Measurements from ENCODE around the gene FXYD1. TPM values are rescaled to one million over a fixed set of nuclear protein-coding genes. Genes with fewer than 3 reads are reported as not detected.

The FXYD1 gene
- total and polyA plus RNA-seq, 2 experiments from 2014 or later, result 1.5 to 26.8 TPM

GRCh38 chr19:35170359-35171061, 31.9 kb downstream of the FXYD1 start (continued):
- no peak for TF ChIP-seq REST (IDR thresholded peaks at IDR 0.05; ENCODE audit: unreplicated experiment)

- ATAC-seq, result no peak
- DNase-seq (ENCODE audit: low spot score), result no peak
- no peak overlapping the region for H3K4me3 Mint-ChIP-seq
- H3K27ac Mint-ChIP-seq, result no peak overlapping the region
- H3K36me3 ChIP-seq (ENCODE audit: insufficient read depth), result 0 out of 2 replicates have a peak, but pooled peaks cover 15% of the 10 kb centered on the region
- no peak overlapping the region for H3K4me3 ChIP-seq
- peaks cover 45% of the 10 kb centered on the region for H3K36me3 Mint-ChIP-seq (ENCODE audit: low read depth)
- no peaks in the 10 kb centered on the region; the same call in 1 of the 2 replicates for H4K20me1 ChIP-seq (replicated peaks; ENCODE audit: insufficient read depth)
- peaks cover 5% of the 10 kb centered on the region for H3K27me3 Mint-ChIP-seq (ENCODE audit: insufficient read depth, low read depth, poor library complexity)
- H3K4me1 Mint-ChIP-seq, result peaks cover 5% of the 10 kb centered on the region; the same call in 1 of the 3 replicates
- H3K4me1 ChIP-seq (ENCODE audit: insufficient read depth), result 0 out of 2 replicates have a peak, but pooled peaks cover 5% of the 10 kb centered on the region
- H3K79me2 ChIP-seq (replicated peaks; ENCODE audit: insufficient read depth), result no peaks in the 10 kb centered on the region
- H3K27ac ChIP-seq (ENCODE audit: low read depth), result 0 out of 2 replicates have a peak overlapping the region, but pooled peaks have one; percentile 50
- no peak overlapping the region for H3K4me2 ChIP-seq
- H3K9me2 ChIP-seq (ENCODE audit: insufficient read depth), result no peaks in the 10 kb centered on the region; the same call in 1 of the 2 replicates
- H2AFZ ChIP-seq, result no peak overlapping the region
- TF ChIP-seq CTCF (conservative IDR thresholded peaks at IDR 0.05; ENCODE audit: low read depth in 2 of 2), result no peak
- no peak for TF ChIP-seq EZH2phosphoT487 (IDR thresholded peaks at IDR 0.05; ENCODE audit: unreplicated experiment)
- no peak for TF ChIP-seq CREB1 (CRISPR knock-in tag; IDR thresholded peaks at IDR 0.05; ENCODE audit: low read depth)
- H3F3A ChIP-seq (replicated peaks; ENCODE audit: low read depth), result no peaks in the 10 kb centered on the region
- no peaks in the 10 kb centered on the region; the same call in 2 of the 3 replicates for H3K9me3 Mint-ChIP-seq
- no peaks in the 10 kb centered on the region for H3K27me3 ChIP-seq (ENCODE audit: insufficient read depth)
Measured at GRCh38 chr19:35171730-35172129, 33.1 kb downstream of the FXYD1 start.

GRCh38 chr19:35174226-35174625, 35.6 kb downstream of the FXYD1 start:
- Mint-ChIP-seq H3K9me3 (peaks cover 8% of the 10 kb centered on the region), H3K4me1 (peaks cover 5% of the 10 kb centered on the region; the same call in 1 of the 3 replicates), H3K4me3 (no peak overlapping the region), H3K27ac (no peak overlapping the region), H3K27me3 (ENCODE audit: insufficient read depth, low read depth, poor library complexity) (peaks cover 5% of the 10 kb centered on the region), H3K36me3 (ENCODE audit: low read depth) (peaks cover 28% of the 10 kb centered on the region)
- H3K27ac ChIP-seq (ENCODE audit: low read depth), result no peak overlapping the region
- ATAC-seq (no peak), DNase-seq (ENCODE audit: low spot score) (no peak)
- H2AFZ ChIP-seq, result no peak overlapping the region
- no peak overlapping the region for H3K4me2 ChIP-seq
- H3F3A ChIP-seq (replicated peaks; ENCODE audit: low read depth), result no peaks in the 10 kb centered on the region
- no peaks in the 10 kb centered on the region for H3K27me3 ChIP-seq (ENCODE audit: insufficient read depth)
- H3K4me3 ChIP-seq, result no peak overlapping the region
- 0 out of 2 replicates have a peak, but pooled peaks cover 5% of the 10 kb centered on the region for H3K4me1 ChIP-seq (ENCODE audit: insufficient read depth)
- H3K79me2 ChIP-seq (replicated peaks; ENCODE audit: insufficient read depth), result no peaks in the 10 kb centered on the region
- no peaks in the 10 kb centered on the region; the same call in 1 of the 2 replicates for H3K9me2 ChIP-seq (ENCODE audit: insufficient read depth)
- H4K20me1 ChIP-seq (replicated peaks; ENCODE audit: insufficient read depth), result no peaks in the 10 kb centered on the region; the same call in 1 of the 2 replicates
- H3K36me3 ChIP-seq (ENCODE audit: insufficient read depth), result 0 out of 2 replicates have a peak, but pooled peaks cover 11% of the 10 kb centered on the region
- TF ChIP-seq JUNB (IDR thresholded peaks at IDR 0.05; ENCODE audit: unreplicated experiment), result no peak
- TF ChIP-seq REST (IDR thresholded peaks at IDR 0.05; ENCODE audit: unreplicated experiment), result no peak
- TF ChIP-seq EZH2 (IDR thresholded peaks at IDR 0.05; ENCODE audit: low read depth, unreplicated experiment), result no peak
- no peak for TF ChIP-seq ETS1 (IDR thresholded peaks at IDR 0.05)
- TF ChIP-seq ZNF331 (CRISPR knock-in tag; IDR thresholded peaks at IDR 0.05; ENCODE audit: low read depth), result no peak
